Keratinocyte (primary cell): ENCODE results near the gene RHOBTB1.

ENCODE experiments used
- EZH2 ChIP-seq: IDR thresholded peaks from one replicate; pipeline ENCODE4 v1.6.1; 2012; ENCODE audit warnings: inconsistent platforms, mild to moderate bottlenecking, low read length, moderate library complexity
- TF ChIP-seq, protein P1 (sequence below), 3 experiments: IDR thresholded peaks in 1 of 3; conservative IDR thresholded peaks in 1 of 3; optimal IDR thresholded peaks in 1 of 3; 2 replicates in 2 of 3; 3 replicates in 1 of 3; pipeline versions ENCODE3 to v1.5.1; 2011; ENCODE audit warnings: low read length in 3 of 3, mild to moderate bottlenecking in 3 of 3, moderate library complexity in 2 of 3, control low read depth in 1 of 3, inconsistent platforms in 1 of 3; ENCODE audit not compliant: insufficient read depth in 2 of 3; ENCODE audit errors: extremely low read depth in 1 of 3

- TF ChIP-seq, protein P1, sequence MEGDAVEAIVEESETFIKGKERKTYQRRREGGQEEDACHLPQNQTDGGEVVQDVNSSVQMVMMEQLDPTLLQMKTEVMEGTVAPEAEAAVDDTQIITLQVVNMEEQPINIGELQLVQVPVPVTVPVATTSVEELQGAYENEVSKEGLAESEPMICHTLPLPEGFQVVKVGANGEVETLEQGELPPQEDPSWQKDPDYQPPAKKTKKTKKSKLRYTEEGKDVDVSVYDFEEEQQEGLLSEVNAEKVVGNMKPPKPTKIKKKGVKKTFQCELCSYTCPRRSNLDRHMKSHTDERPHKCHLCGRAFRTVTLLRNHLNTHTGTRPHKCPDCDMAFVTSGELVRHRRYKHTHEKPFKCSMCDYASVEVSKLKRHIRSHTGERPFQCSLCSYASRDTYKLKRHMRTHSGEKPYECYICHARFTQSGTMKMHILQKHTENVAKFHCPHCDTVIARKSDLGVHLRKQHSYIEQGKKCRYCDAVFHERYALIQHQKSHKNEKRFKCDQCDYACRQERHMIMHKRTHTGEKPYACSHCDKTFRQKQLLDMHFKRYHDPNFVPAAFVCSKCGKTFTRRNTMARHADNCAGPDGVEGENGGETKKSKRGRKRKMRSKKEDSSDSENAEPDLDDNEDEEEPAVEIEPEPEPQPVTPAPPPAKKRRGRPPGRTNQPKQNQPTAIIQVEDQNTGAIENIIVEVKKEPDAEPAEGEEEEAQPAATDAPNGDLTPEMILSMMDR (optimal IDR thresholded peaks at IDR 0.05 in 1 of 3, IDR thresholded peaks at IDR 0.05 in 1 of 3, conservative IDR thresholded peaks at IDR 0.05 in 1 of 3; ENCODE audit: extremely low read depth in 1 of 3, insufficient read depth in 2 of 3, low read length in 3 of 3) = no peak
- TF ChIP-seq EZH2 = no peak
Observed at GRCh38 chr10:60919551-60919950, 24.4 kb downstream of the RHOBTB1 start.
